Measurements from ENCODE around the gene ZNF138. TPM values are rescaled to one million over a fixed set of nuclear protein-coding genes. Genes with fewer than 3 reads are reported as not detected.
"Not testable (repeated sequence)": the region's sequence is repeated elsewhere in the genome, so short reads cannot be mapped to it uniquely, and the experiment has no call there.

ZNF138 gene
- total and polyA plus RNA-seq, 8 donors = 3.0 to 4.5 (median 3.6) TPM

- WGBS, 2 donors = 61 to 66% methylated on average over 1 of the region's 1 CpG
- Histone ChIP-seq H3K4me3 (no peak overlapping the region), H3K36me3 (no peaks in the 10 kb centered on the region), H3K27me3 (no peaks in the 10 kb centered on the region), H3K27ac (no peak overlapping the region), H3K9me3 (no peaks in the 10 kb centered on the region), H3K4me1 (no peaks in the 10 kb centered on the region)
- DNase-seq (no peak), ATAC-seq (no peak), FAIRE-seq (no peak)
- intact Hi-C loops (cut with DNase I) = no loop called here
- TF ChIP-seq, protein P1, sequence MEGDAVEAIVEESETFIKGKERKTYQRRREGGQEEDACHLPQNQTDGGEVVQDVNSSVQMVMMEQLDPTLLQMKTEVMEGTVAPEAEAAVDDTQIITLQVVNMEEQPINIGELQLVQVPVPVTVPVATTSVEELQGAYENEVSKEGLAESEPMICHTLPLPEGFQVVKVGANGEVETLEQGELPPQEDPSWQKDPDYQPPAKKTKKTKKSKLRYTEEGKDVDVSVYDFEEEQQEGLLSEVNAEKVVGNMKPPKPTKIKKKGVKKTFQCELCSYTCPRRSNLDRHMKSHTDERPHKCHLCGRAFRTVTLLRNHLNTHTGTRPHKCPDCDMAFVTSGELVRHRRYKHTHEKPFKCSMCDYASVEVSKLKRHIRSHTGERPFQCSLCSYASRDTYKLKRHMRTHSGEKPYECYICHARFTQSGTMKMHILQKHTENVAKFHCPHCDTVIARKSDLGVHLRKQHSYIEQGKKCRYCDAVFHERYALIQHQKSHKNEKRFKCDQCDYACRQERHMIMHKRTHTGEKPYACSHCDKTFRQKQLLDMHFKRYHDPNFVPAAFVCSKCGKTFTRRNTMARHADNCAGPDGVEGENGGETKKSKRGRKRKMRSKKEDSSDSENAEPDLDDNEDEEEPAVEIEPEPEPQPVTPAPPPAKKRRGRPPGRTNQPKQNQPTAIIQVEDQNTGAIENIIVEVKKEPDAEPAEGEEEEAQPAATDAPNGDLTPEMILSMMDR (IDR thresholded peaks at IDR 0.05) = no peak
Observed at GRCh38 chr7:64854969-64855368, 60.7 kb downstream of the ZNF138 start.

- WGBS, 2 donors = 86 to 89% methylated on average over 9 of the region's 9 CpGs
- H3K9me3 ChIP-seq = no peaks in the 10 kb centered on the region
- DNase-seq = no peak
- H3K27me3 ChIP-seq = no peaks in the 10 kb centered on the region
- no peak overlapping the region for H3K27ac ChIP-seq
- no peak for FAIRE-seq
- no peak for ATAC-seq
- H3K4me3 ChIP-seq = no peak overlapping the region
- H3K4me1 ChIP-seq = no peaks in the 10 kb centered on the region
- TF ChIP-seq, protein P1 (IDR thresholded peaks at IDR 0.05) = no peak
- intact Hi-C loops (cut with DNase I) = no loop called here
- no peaks in the 10 kb centered on the region for H3K36me3 ChIP-seq
Observed at GRCh38 chr7:64863021-64863420, 68.8 kb downstream of the ZNF138 start.

- H3K27ac ChIP-seq; H3K4me1 ChIP-seq; H3K36me3 ChIP-seq; DNase-seq; FAIRE-seq; H3K4me3 ChIP-seq; ATAC-seq; H3K9me3 ChIP-seq; intact Hi-C loops (cut with DNase I); H3K27me3 ChIP-seq: not testable (repeated sequence)
- 84 to 93% methylated on average over 3 of the region's 3 CpGs for WGBS, 2 donors
Observed at GRCh38 chr7:64863530-64863929, 69.3 kb downstream of the ZNF138 start.

DNA sequence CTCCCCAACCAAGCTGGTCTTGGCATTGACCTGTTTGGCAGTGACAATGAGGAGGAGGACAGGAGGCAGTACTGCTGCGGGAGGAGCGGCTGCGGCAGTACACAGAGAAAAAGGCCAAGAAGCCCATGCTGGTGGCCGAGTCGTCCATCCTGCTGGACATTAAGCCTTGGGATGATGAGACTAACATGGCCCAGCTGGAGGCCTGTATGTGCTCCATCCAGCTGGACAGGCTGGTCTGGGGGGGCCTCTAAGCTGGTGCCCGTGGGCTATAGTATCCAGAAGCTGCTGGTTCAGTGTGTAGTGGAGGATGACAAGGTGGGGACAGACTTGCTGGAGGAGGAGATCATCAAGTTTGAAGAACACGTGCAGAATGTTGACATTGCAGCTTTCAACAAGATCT lies 69.7 kb downstream of the ZNF138 start:
- H3K4me1 ChIP-seq = no peaks in the 10 kb centered on the region
- intact Hi-C loops (cut with DNase I) = no loop called here
- no peak for ATAC-seq
- no peak for DNase-seq
- 77 to 84% methylated on average over 7 of the region's 7 CpGs for WGBS, 2 donors
- H3K27me3 ChIP-seq = no peaks in the 10 kb centered on the region
- H3K9me3 ChIP-seq = no peaks in the 10 kb centered on the region
- no peaks in the 10 kb centered on the region for H3K36me3 ChIP-seq
- no peak overlapping the region for H3K27ac ChIP-seq
- H3K4me3 ChIP-seq = no peak overlapping the region
- FAIRE-seq = no peak
- TF ChIP-seq, protein P1 (IDR thresholded peaks at IDR 0.05) = no peak

- 75 to 85% methylated on average over 18 of the region's 18 CpGs for WGBS, 2 donors
- no peaks in the 10 kb centered on the region for H3K9me3 ChIP-seq
- DNase-seq = no peak
- no peak overlapping the region for H3K4me3 ChIP-seq
- no peak for ATAC-seq
- intact Hi-C loops (cut with DNase I) = no loop called here
- no peak for FAIRE-seq
- H3K27me3 ChIP-seq = no peaks in the 10 kb centered on the region
- no peak overlapping the region for H3K27ac ChIP-seq
- TF ChIP-seq, protein P1 (IDR thresholded peaks at IDR 0.05) = no peak
- no peaks in the 10 kb centered on the region for H3K4me1 ChIP-seq
- no peaks in the 10 kb centered on the region for H3K36me3 ChIP-seq
Observed at GRCh38 chr7:64867863-64868440, 73.7 kb downstream of the ZNF138 start.

All from pancreas (tissue), 10 donors.